Measurements from ENCODE around the gene PELO. TPM values are rescaled to one million over a fixed set of nuclear protein-coding genes. Genes with fewer than 3 reads are reported as not detected.

Gene PELO, protein sequence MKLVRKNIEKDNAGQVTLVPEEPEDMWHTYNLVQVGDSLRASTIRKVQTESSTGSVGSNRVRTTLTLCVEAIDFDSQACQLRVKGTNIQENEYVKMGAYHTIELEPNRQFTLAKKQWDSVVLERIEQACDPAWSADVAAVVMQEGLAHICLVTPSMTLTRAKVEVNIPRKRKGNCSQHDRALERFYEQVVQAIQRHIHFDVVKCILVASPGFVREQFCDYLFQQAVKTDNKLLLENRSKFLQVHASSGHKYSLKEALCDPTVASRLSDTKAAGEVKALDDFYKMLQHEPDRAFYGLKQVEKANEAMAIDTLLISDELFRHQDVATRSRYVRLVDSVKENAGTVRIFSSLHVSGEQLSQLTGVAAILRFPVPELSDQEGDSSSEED
- 12.8 and 16.4 TPM in 2 replicates for total RNA-seq

DNA sequence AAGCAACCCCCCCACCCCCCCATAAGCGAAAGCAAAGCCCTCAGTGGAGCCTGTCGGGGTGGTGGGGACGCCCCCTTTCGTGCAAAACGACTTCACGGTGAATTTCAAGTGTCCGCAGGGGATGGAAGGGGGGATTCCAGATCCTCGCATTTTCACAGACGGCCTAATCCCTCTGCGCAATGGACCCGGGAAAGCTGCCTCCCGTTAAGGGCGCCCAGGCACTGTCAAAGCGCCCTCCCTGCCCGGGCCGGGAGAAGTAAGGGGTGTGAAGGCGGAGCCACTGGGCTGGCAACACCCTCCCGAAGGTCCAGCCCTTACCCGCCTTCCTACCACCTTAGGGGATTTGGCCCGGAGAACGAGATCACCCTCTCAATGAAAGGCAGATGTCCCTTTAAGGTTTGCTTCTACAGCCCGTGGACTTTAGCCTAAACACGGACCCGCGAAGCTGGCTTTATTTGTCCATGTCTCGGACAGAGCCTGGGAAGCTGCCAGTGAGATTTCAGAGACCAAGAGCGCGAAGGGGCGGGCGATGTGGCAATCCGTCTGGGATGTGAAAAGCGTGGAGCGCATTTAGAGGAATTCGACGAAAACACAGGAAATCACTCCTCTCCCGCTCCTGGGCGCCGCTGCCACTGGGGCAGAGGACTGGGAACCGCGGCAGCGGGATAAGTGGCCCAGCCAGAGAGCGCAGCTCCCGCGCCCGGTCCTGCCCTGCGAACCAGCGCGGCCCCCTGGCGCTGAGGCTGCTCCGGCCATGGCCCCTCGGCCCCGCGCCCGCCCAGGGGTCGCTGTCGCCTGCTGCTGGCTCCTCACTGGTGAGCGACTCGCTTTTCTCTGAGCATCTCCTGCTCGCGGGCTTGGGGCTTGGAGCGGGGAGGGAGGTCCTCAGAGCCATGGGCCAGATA is at the start of gene PELO, which contains the start of gene ITGA1:
Gene PELO, plus strand, starts transcription at position 317 of the 905 bp plus-strand sequence. CDS start 12,479 bp downstream, outside the sequence.
Gene ITGA1, plus strand, starts transcription at position 317 of the 905 bp plus-strand sequence. Its CDS starts 438 bp downstream, at position 755.

Other genes with a start within 250 kb of the PELO start
- gene ITGA1, start within 50 bp of the PELO start, total RNA-seq, result 3.5 and 11.2 TPM in 2 replicates
- gene ITGA2, start 201.4 kb downstream of the PELO start, total RNA-seq, result 178 and 213 TPM in 2 replicates